ENCODE measurements around the gene HERPUD2.

HERPUD2 gene

GRCh38 chr7:35694784-35695472, at the start of gene HERPUD2:
TSS of gene HERPUD2 (minus strand) at chr7:35695135. CDS start at chr7:35694330, 805 bp downstream.
- peak; percentile 70 to 90 for DNase-seq

- DNase-seq = no peak
These were observed 44.0 kb upstream of the HERPUD2 start for GRCh38 chr7:35738889-35739288.

DNA sequence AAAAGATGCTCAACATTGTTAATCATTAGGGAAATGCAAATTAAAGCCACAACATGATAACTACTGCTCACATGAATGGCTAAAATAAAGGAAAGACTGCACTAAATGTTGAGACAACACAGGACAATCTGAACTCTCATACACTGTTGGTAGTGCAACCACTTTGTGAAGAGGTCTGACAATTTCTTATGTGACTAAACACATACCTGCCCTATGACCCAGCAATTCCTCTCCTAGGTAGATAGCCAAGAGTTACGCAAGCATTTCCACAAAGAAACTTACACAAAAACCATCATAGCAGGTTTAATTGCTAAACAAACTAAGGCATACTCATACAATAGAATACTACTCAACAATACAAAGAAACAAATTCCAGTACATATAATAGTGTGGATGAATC, 41.8 kb upstream of the HERPUD2 start:
- DNase-seq = no peak

GRCh38 chr7:35735396-35735795, 40.5 kb upstream of the HERPUD2 start:
- DNase-seq = no peak

- no peak for DNase-seq
These were observed 39.1 kb upstream of the HERPUD2 start for GRCh38 chr7:35734001-35734483.

- no peak for DNase-seq
These were observed 36.4 kb upstream of the HERPUD2 start for GRCh38 chr7:35731349-35731748.

DNA sequence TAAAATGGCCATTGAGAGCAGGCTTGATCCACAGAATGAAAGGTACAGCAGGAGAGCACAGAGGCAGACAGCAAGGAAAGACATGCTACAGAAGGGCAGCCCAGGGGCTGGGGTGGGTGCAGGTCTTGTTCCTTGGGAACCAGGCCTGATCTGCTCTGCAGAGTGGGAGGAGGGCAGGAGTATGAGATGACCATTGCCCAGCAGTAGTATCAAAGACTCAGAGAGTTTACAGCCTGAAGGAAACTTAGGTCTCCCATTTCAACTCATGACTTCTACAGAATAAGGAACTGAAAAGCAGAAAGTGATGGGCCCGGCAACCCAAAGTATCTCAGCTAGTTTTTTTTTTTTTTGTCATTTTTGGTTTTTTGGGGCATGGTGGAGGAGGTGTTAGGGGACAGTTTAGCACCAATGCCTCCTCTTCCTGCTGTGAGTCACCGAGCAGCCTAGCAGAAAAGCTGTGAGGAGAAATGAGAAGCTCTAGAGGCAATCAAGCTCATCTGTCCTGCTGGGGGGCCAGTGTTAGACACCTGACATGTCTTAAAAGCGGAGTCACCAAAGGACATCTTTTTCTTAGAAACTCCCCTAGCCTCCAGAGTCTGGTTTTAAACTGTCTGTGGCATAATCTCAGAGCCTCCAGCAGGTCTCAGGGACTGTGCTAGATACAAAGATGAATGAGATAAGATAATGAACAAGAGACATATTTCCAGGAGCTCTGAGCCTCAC, 34.3 kb upstream of the HERPUD2 start:
- DNase-seq = no peak

DNA sequence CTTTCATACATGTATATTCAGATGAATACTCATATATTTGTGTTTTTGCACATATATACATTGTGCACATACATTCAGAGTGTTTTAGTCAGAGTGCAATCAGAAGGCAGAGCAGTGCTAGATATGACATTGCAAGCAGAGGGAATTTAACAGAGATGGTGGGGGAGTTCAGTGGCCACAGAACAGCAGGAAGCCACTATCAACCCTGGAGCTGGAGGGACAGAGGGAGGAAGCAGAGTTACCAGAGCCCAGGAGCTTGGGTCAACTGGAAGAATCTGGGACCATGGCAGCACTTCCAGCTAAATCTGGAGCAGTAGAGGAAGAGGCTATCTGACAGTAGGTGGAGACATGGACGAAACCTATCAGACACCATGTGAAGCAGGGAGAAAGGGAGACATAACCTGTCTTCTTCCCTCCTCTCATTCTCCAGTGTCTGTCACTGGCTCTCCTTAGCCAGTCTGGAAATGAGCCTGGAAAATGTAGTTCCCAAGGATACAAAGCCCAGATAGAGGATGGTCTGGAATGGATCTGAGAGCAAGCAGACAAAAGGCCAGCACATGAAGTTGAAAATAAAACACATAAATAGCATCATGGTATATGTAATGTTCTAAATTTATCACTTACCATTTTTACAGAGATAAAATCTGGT, 33.6 kb upstream of the HERPUD2 start:
- no peak for DNase-seq

GRCh38 chr7:35727571-35727970, 32.6 kb upstream of the HERPUD2 start:
- DNase-seq = no peak

GRCh38 chr7:35726654-35727053, 31.7 kb upstream of the HERPUD2 start:
- DNase-seq = no peak

- no peak for DNase-seq
These were observed 30.3 kb upstream of the HERPUD2 start for GRCh38 chr7:35725280-35725680.

- no peak for DNase-seq
These were observed 28.1 kb upstream of the HERPUD2 start for GRCh38 chr7:35723011-35723410.

DNA sequence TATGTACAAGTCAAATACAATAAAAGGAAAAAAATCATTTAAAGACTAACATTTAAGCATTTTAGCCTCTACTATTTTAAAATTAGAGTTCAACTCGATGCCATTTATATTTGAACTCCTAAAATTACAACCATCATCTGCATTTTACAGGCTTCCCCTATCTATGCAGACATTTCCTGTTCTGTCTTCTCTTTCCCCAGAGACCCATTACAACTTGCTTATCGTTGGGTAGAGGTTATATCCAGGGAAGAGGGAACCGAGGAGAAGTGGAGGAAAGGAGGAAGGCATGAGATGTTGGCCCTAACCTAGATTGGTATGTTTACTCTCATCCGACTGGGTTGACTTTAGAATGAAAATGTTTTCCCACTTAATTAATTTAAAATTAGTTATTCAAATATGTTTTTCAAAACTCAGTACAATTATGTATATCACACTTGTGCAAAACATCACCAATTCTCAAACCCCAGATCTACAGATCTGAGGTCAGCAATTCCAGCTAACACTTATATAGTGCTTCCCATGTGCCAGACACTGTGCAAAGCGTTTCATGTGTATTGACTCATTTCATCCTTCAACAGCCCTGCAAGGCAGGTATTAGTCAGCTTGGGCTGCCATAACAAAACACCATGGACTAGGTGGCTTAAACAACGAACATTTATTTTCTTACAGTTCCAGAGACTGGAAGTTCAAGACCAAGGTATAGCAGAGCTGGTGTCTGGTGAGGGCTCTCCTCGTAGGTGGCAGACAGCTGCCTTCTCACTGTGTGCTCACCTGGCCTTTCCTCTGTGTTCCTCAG, 27.3 kb upstream of the HERPUD2 start:
- no peak for DNase-seq

GRCh38 chr7:35721288-35721687, 26.4 kb upstream of the HERPUD2 start:
- DNase-seq = no peak

DNA sequence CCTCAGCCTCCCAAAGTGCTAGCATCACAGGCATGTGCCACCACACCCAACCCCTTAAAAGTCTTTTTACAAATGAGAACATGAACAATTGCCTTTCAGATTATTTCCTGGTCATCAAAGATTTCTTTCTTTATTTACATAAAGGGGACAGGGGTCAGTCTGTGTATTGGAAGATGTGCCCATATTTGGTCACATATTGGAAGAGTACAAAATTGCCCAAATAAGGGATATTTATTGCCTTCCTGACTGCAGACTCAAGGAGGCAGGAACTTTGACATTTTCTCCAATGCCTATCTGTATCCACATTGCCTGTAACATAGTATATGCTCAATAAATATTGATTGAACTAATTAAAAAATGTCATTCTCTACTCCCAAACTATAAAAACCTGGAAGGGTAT, 25.9 kb upstream of the HERPUD2 start:
- no peak for DNase-seq

GRCh38 chr7:35720032-35720431, 25.1 kb upstream of the HERPUD2 start:
- no peak for DNase-seq

- DNase-seq = no peak
These were observed 23.1 kb upstream of the HERPUD2 start for GRCh38 chr7:35718047-35718446.

DNA sequence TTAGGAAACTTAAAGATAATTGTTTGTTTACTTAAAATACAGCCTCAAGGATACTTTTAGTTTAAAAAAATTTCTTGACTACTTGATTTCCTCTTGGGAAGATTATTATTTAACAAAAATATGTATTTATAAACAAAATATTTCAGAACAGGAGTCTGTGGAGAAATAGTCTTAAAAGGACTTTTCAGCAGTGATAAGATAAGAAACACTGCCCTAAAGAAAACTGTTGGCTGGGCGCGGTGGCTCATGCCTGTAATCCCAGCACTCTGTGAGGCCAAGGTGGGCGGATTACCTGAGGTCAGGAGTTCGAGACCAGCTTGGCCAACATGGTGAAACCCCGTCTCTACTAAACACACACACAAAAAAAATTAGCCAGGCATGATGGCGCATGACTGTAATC, 22.6 kb upstream of the HERPUD2 start:
- no peak for DNase-seq

- no peak for DNase-seq
These were observed 22.1 kb upstream of the HERPUD2 start for GRCh38 chr7:35717013-35717412.

DNA sequence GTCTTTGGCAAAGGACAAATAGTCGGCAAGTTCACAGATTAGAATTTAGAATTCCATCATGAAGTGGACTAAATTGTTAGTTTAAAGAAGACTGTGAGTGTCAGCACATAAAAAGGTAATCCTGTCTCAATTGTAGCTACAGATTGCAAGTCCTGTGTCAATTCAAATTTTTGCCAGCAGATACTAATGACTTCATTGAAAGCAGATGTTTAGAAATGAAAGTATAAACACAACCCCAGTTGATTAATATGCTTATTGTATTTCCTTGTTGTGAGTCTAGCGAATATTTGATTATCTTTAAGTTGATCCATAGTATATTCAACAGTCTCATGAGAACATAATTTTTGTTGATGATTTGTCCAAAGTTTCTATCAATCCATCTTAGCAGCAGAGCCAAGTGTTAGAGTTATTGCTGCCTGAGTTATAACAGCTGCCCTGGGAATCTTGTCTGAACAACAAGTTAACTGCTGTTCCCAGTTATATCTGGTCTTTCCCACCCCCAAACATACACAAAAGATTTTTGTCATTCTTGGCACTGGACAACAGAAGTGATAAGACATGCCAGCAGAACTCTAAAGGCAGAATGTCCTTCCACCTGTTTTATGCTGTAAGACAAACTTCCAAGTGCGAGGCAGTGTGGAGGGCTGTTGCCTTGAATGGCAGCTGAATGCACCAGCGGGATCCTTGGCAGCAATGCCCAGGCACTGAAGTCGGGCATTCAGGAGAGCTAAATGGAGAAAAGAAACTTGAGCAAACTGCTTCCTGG, 21.3 kb upstream of the HERPUD2 start:
- no peak for DNase-seq

GRCh38 chr7:35714862-35715261, 19.9 kb upstream of the HERPUD2 start:
- DNase-seq = no peak

DNA sequence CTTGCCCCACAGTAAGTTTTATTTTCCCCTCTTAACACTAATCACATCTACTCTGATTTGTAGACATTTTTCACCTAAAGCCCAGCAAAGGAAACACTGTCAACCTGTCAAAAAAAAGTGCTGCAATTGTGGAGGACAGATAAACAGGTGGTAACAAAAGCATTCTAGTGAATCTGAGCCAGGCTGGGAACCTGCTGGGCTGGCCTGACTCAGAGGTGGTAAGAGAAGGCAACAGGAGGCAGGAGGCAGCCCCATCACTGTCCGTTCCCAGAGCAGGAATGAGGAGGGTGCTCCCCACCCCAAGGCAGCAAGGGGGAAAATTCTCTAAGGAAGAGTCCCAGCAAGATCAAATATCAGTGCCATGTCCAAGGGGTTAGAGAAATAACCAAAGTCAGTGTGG, 19.5 kb upstream of the HERPUD2 start:
- no peak for DNase-seq
